GM13977 (cell line): ENCODE results near the gene MAP3K7CL.
"Not testable (repeated sequence)": the region's sequence is repeated elsewhere in the genome, so short reads cannot be mapped to it uniquely, and the experiment has no call there.

Experiments used
- DNase-seq: peaks from one replicate; pipeline ENCODE4 v3.0.0; 2012; ENCODE audit warnings: low spot score
- CTCF ChIP-seq: IDR thresholded peaks from 2 replicates; pipeline ENCODE4 v1.5.1; 2012; ENCODE audit warnings: mild to moderate bottlenecking, control low read depth; ENCODE audit not compliant: insufficient read depth; ENCODE audit errors: extremely low read depth, missing control alignments
- in situ Hi-C: fragments of 300-500 bp; cut with MboI; formaldehyde crosslinking; loops from one replicate; pipeline ENCODE4 v1.12.0; 2022; ENCODE audit warnings: low sequenced_read_pairs, low pct_unique_long_range_greater_than_20kb, mixed read lengths, inconsistent platforms; ENCODE audit not compliant: unreplicated experiment

Gene MAP3K7CL

GRCh38 chr21:29152916-29153315, 22.5 kb downstream of the MAP3K7CL start:
- in situ Hi-C loops = no loop called here
- DNase-seq = no peak
- no peak for TF ChIP-seq CTCF

DNA sequence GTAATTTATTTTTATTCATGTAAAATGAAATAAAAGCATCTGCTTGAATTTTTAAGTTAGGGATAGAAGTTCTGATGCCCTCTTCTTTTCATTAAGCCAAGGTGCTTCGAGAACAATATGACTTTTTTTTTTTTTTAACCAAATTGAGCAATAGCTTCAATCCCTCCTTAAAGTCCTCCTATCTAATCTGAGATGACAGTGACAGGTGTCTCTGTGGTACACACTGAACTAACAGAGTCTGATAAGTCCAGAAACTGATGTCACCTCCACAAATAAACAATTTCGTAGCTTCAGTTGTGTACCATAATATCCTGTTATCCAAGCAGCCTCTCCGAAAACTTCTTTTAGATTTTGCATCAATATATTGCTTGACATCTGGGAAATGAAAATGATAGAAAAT, 23.8 kb downstream of the MAP3K7CL start:
- TF ChIP-seq CTCF = no peak
- DNase-seq = no peak
- in situ Hi-C loops = no loop called here

DNA sequence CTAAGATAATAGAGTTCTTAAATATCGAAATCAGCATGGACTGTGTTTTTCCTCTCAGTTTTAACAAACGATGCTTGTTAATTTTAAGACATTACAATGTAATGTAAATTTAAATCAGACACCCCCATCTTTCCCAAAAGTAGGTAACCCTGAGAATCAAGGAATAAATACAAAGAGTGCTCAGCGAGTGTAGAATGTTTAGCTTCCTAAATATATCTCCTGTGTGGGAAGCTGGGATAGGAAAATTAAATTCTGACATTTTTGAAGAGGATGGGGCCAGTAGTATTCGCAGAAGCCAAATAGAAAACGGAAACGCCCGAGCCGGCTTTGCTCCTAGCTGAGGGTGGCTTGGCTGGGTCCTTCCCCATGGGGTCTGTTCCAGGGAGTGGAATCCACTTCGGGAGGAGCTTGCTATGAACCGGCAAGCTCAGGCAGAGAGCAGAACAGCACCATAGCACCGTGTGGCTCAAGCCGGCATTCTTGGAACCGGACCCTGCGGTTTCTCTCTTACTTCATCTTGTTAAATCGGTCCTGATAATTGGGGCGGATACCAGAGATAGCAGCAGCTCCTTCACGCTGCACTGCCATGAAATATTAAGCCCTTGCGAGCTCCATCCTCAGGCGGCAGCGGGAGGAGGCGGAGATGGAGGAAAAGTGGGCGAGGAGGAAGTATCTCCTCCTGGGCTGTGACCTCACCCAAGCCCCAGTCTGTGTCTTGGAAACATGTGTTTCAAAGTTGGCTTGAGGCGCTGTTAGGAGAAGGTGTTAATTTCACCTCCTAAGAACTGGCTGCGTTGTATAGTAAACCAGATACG, 24.9 kb downstream of the MAP3K7CL start:
- no peak for DNase-seq
- in situ Hi-C loops = no loop called here
- no peak for TF ChIP-seq CTCF

- DNase-seq = no peak
- in situ Hi-C loops = no loop called here
- TF ChIP-seq CTCF = no peak
Observed at GRCh38 chr21:29155933-29156260, 25.5 kb downstream of the MAP3K7CL start.

- TF ChIP-seq CTCF = no peak
- DNase-seq = no peak
- in situ Hi-C loops = no loop called here
Observed at GRCh38 chr21:29157080-29157479, 26.6 kb downstream of the MAP3K7CL start.

DNA sequence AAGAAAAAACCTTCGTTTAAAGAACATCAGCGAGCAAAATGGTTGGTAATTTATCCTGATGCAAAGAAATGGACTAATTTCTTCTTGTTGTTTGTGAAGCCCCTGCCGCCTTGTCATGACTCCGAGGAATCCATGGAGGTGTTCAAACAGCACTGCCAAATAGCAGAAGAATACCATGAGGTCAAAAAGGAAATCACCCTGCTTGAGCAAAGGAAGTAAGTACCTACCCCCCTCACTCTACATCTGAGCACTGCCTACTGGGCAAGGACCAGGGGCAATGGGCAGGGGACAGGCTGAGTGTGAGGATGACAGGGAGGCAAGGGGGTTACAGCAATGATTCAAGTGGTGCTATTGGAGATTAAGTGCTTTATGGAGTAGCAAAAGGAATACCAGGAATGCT, 29.4 kb downstream of the MAP3K7CL start:
- no peak for DNase-seq
- in situ Hi-C loops = loop anchor here (10.0 kb wide), 1 partner anchor 215 kb away; no protein-coding TSS in a partner anchor
- TF ChIP-seq CTCF = no peak

GRCh38 chr21:29162825-29163224, 32.4 kb downstream of the MAP3K7CL start:
- in situ Hi-C loops = loop anchor here (10.0 kb wide), 1 partner anchor 212 kb away; no protein-coding TSS in a partner anchor

More at GRCh38 chr21:29162825-29163224, 32.4 kb downstream of the MAP3K7CL start:
- DNase-seq = not testable (repeated sequence)
